Prostate gland (tissue), 2 donors: ENCODE measurements around the gene ZNF285. TPM values are rescaled to one million over a fixed set of nuclear protein-coding genes. Genes with fewer than 3 reads are reported as not detected.

Source experiments
- total RNA-seq, 2 donors: library from RNA; depleted of rRNA; stranded (reverse); fragments of >200 nt; gene quantifications; one replicate each; pipeline ENCODE4 v1.1.0, GENCODE V29; 2016

Gene ZNF285
- total RNA-seq, 2 donors from 2014 or later: 2.3 to 5.4 TPM

Other genes starting within 250 kb of the ZNF285 start
- 10 to 100 TPM; 35.9 to 48.4 TPM for gene ZNF226, start 236.5 kb downstream of the ZNF285 start, total RNA-seq
- gene ZNF227, start 189.1 kb downstream of the ZNF285 start, total RNA-seq: 10 to 100 TPM; 17.0 to 26.4 TPM
- 1 to 10 TPM; 2.6 to 2.8 TPM for gene ZNF233, start 141.7 kb downstream of the ZNF285 start, total RNA-seq
- gene ZNF235, start 96.6 kb downstream of the ZNF285 start, total RNA-seq: 10 to 100 TPM in 1 of 2 donors, 1 to 10 TPM in 1; 6.2 to 13.1 TPM
- 1 to 10 TPM; 7.1 to 7.3 TPM for gene ZNF112, start 44.9 kb downstream of the ZNF285 start, total RNA-seq
- gene ZNF229, start 46.9 kb upstream of the ZNF285 start, total RNA-seq: 1 to 10 TPM; 6.1 to 7.0 TPM
- 10 to 100 TPM in 1 of 2 donors, 1 to 10 TPM in 1; 8.3 to 18.5 TPM for gene ZNF180, start 98.9 kb upstream of the ZNF285 start, total RNA-seq
- 1 to 10 TPM in 1 of 2 donors, not detected in 1; 2.6 TPM for gene CEACAM20, start 128.1 kb upstream of the ZNF285 start, total RNA-seq
- not detected for gene IGSF23, start 212.0 kb upstream of the ZNF285 start, total RNA-seq
- gene PVR, start 242.3 kb upstream of the ZNF285 start, total RNA-seq: 10 to 100 TPM; 30.1 to 35.6 TPM